GM12873 (cell line): ENCODE data around the gene CRABP2.

Experiments
- CTCF ChIP-seq: IDR thresholded peaks from 2 replicates; pipeline ENCODE4 v1.5.1; 2012; ENCODE audit warnings: low read depth, mild to moderate bottlenecking, moderate library complexity, low read length, control low read depth; ENCODE audit not compliant: insufficient read depth; ENCODE audit errors: missing control alignments

CRABP2 gene

GRCh38 chr1:156705321-156705917, at the start of gene CRABP2:
Gene CRABP2, minus strand, starts transcription at chr1:156705583. Its CDS starts 137 bp downstream, at chr1:156705446.
- TF ChIP-seq CTCF, result no peak

- TF ChIP-seq CTCF, result no peak
These were observed 48.8 kb upstream of the CRABP2 start for GRCh38 chr1:156754219-156754618.

DNA sequence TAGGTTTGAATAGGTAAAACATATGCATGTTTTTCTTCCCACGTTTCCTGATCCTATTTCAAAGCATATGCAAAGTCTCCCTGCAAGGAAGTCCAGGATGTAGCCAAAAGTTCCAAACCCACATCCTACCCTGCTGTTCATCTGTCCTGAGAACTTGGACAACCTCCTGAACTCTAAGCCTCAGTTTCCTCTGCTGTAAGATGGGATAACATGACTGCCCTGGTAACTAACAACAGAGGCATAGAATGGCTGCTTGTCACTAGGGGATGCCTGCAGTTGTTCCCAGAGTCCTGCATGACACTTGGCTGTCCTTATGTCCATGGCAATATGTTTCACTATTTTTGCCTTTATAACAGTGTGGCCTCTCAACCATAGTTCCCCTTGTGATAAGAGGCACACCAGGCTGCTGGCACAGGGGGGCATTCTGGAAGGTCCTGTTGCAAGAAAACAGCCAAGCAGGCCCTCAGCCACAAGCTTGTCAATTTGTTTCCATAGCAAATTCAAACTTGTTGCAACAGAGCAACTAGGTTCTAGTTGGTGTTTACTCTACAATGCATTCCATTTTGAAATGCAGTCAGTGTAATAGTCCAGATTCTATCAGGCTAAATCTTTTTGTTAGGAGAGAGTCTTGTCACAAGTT, 47.6 kb upstream of the CRABP2 start:
- no peak for TF ChIP-seq CTCF

GRCh38 chr1:156751757-156752481, 46.5 kb upstream of the CRABP2 start:
- no peak for TF ChIP-seq CTCF

DNA sequence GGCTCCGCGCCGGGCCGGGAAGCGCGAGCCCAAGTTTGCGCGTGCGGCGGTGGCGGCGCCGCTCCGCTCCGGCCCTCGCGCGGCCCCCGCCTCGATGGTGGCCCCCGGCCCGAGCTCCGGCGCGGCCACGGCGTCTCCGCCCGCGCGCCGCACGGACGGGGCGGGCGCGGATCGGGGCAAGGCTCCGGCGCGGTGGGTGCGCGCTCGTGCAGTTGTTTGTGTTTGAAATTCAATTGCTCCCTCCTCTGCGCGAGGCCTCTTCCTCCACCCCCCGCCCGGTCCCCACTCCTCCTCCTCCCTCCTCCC, 46.0 kb upstream of the CRABP2 start, which contains the start of gene HDGF:
HDGF (minus strand) TSS at position 225 of the 306 bp plus-strand sequence. CDS start 246 bp downstream, outside the sequence.
- no peak for TF ChIP-seq CTCF

DNA sequence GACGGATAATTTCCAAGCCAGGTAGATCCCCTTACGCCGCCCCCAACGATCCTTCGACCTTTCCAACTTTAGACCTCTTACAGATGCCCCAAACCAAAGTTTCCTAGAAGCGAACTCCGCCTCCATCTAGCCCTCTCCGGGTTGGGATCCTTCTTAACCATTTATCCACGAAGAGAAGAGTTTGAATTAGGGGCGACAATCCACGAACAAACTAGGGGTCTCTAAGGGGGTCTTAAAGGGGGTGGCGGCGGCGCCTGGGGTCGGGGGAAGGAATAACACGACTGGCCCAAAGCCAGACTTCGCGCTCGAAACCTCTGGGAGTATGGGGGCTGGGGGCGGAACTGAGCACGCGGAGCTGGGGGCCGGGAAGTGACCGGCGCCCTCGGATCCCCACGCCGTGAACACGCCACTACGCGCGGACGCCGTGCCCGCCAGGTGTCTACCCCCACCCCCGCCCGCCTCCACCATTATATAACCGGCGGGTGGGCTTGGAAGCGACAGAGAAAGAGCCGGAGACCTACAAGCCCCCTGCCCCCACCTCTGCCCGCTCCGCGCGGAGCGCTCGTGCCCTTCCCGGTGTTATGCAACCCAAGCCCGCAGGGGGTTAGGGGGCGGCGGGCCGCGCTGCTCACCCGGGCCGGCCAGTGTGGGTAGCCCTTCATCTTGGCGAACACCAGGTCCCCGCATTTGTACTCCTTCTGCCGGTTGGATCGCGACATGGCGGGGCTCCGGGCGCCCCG, 45.5 kb upstream of the CRABP2 start:
- TF ChIP-seq CTCF, result no peak

DNA sequence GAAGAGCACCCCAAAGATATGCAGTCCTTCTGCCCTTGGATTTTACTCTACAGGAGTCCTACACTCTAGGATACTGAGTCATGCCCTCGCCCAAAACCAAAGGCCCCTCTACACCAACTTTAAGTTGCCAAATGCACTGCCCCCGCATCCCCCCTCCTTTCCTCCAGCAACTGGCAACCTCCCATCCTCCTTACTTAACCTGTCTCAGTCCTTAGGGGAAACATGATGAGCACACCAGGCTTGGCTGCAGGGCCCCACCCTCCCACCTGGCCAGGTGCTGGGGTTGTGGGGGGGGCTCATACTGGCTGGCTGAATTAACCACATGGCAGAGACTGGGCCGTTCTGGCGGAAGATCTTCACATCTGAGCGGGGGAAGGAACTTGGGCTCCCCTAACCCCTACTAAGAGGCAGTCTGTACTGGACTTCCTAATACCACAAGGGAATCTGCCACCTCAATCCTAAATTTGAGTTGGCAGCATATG, 44.8 kb upstream of the CRABP2 start:
- TF ChIP-seq CTCF, result no peak
